Loucy (cell line): ENCODE results near the gene RING1.

Experiments used
- H2AFZ ChIP-seq: fragments of 200-600 bp; sonication (generic); 2 replicates; pipeline ENCODE4 v1.6.0; 2016; ENCODE audit warnings: antibody characterized with exemption, mild to moderate bottlenecking, low read length, moderate library complexity
- H3F3A ChIP-seq: fragments of 200-600 bp; 2 replicates; pipeline ENCODE4 v1.6.0; 2016; ENCODE audit warnings: antibody characterized with exemption, low read depth, mild to moderate bottlenecking
- H3K27me3 ChIP-seq: fragments of 200-600 bp; sonication (generic); 2 replicates; pipeline ENCODE4 v1.6.1; 2014; ENCODE audit warnings: low read length, mild to moderate bottlenecking; ENCODE audit not compliant: insufficient read depth, poor library complexity, severe bottlenecking
- H3K36me3 ChIP-seq: fragments of 200-600 bp; sonication (generic); 2 replicates; pipeline ENCODE4 v1.6.1; 2016; ENCODE audit warnings: low read length; ENCODE audit not compliant: insufficient read depth
- H3K4me1 ChIP-seq: fragments of 200-600 bp; sonication (generic); 2 replicates; pipeline ENCODE4 v1.5.1; 2014; ENCODE audit warnings: low read length, mild to moderate bottlenecking; ENCODE audit not compliant: insufficient read depth, poor library complexity, severe bottlenecking
- H3K4me2 ChIP-seq: fragments of 200-600 bp; sonication (generic); 2 replicates; pipeline ENCODE4 v1.6.0; 2014; ENCODE audit warnings: antibody characterized with exemption, low read length, low read depth, mild to moderate bottlenecking; ENCODE audit not compliant: poor library complexity, severe bottlenecking
- H3K4me3 ChIP-seq: fragments of 200-600 bp; sonication (generic); 2 replicates; pipeline ENCODE4 v1.5.1; 2014; ENCODE audit warnings: low read length, mild to moderate bottlenecking, mixed read lengths; ENCODE audit not compliant: poor library complexity, severe bottlenecking
- H3K79me2 ChIP-seq: fragments of 200-600 bp; sonication (generic); 2 replicates; pipeline ENCODE4 v1.6.1; 2014; ENCODE audit warnings: low read length; ENCODE audit not compliant: insufficient read depth
- H3K9ac ChIP-seq: fragments of 200-600 bp; sonication (generic); 2 replicates; pipeline ENCODE4 v1.6.0; 2014; ENCODE audit warnings: mild to moderate bottlenecking, low read depth, low read length, moderate library complexity; ENCODE audit not compliant: poor library complexity, severe bottlenecking
- H3K9me2 ChIP-seq: fragments of 200-600 bp; sonication (generic); replicated peaks from 2 replicates; pipeline ENCODE4 v1.6.1; 2016; ENCODE audit warnings: low read depth, low read length, mixed read lengths
- H3K9me3 ChIP-seq: fragments of 200-600 bp; sonication (generic); 2 replicates; pipeline ENCODE4 v1.6.1; 2014; ENCODE audit warnings: mild to moderate bottlenecking, antibody characterized with exemption, low read length, low read depth; ENCODE audit not compliant: insufficient read depth
- H4K20me1 ChIP-seq: fragments of 200-600 bp; sonication (generic); 2 replicates; pipeline ENCODE4 v1.6.0; 2014; ENCODE audit warnings: antibody characterized with exemption, low read length, mild to moderate bottlenecking; ENCODE audit not compliant: insufficient read depth, poor library complexity, severe bottlenecking
- CTCF ChIP-seq: fragments of 200-600 bp; sonication (generic); conservative IDR thresholded peaks from 2 replicates; pipeline ENCODE4 v1.5.1; 2014; ENCODE audit warnings: mild to moderate bottlenecking, antibody characterized with exemption, low read length
- EZH2phosphoT487 ChIP-seq: fragments of 200-600 bp; IDR thresholded peaks from 2 replicates; pipeline ENCODE4 v1.6.1; 2018; ENCODE audit warnings: antibody characterized with exemption, mild to moderate bottlenecking, moderate library complexity, borderline replicate concordance

Gene RING1

GRCh38 chr6:33204415-33205190, 3.7 kb upstream of the RING1 start, which contains the start of gene HSD17B8:
Gene HSD17B8, plus strand, starts transcription at chr6:33204655. Its CDS starts 14 bp downstream, at chr6:33204669.
- Histone ChIP-seq H3K79me2 (peaks cover 60% of the 10 kb centered on the region), H3K9ac (peak within 1 kb of the TSS; percentile 79), H3K4me3 (peak within 1 kb of the TSS; percentile 95), H3K9me2 (no peaks in the 10 kb centered on the region), H3K4me1 (peaks cover 53% of the 10 kb centered on the region), H4K20me1 (peaks cover 27% of the 10 kb centered on the region), H3K9me3 (no peaks in the 10 kb centered on the region), H3F3A (0 out of 2 replicates have a peak, but pooled peaks cover 3% of the 10 kb centered on the region), H3K4me2 (peak within 1 kb of the TSS; percentile 83), H3K36me3 (peaks cover 14% of the 10 kb centered on the region; the same call in 1 of the 2 replicates), H3K27me3 (no peaks in the 10 kb centered on the region), H2AFZ (peak within 1 kb of the TSS; percentile 66; the same call in 1 of the 2 replicates)
- TF ChIP-seq CTCF (no peak), EZH2phosphoT487 (no peak)

DNA sequence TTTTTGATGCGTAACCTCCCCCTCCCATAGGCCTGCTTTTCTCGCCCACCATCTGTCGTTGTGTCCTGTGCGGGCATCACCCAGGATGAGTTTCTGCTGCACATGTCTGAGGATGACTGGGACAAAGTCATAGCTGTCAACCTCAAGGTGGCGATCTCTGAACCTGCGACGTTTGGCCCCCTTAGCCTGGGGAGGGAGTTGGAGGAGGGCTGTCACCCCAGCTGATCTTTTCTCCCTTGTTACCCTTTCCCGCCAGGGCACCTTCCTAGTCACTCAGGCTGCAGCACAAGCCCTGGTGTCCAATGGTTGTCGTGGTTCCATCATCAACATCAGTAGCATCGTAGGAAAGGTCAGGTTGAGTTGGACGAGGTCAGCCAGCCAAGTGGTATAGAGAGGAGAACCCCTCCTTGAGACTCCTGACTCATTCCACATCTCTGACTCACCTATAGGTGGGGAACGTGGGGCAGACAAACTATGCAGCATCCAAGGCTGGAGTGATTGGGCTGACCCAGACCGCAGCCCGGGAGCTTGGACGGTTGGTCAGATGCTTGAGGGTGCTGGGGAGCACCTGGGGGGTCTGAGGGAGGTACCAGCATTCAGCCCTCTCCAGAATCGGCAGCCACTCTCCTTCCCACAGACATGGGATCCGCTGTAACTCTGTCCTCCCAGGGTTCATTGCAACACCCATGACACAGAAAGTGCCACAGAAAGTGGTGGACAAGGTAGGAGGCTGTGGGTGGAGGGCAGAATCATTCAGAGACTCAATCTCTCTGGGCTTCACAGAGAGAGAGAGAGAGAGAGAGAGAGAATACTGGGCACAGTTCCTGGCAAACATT, 2.9 kb upstream of the RING1 start:
- H3K27me3 ChIP-seq, result no peaks in the 10 kb centered on the region
- H3K9me2 ChIP-seq, result no peaks in the 10 kb centered on the region
- H3F3A ChIP-seq, result 0 out of 2 replicates have a peak, but pooled peaks cover 3% of the 10 kb centered on the region
- peak overlapping the region; percentile 83 for H3K4me2 ChIP-seq
- peaks cover 52% of the 10 kb centered on the region for H3K4me1 ChIP-seq
- peaks cover 25% of the 10 kb centered on the region for H4K20me1 ChIP-seq
- peaks cover 52% of the 10 kb centered on the region for H3K79me2 ChIP-seq
- H3K4me3 ChIP-seq, result peak overlapping the region; percentile 95
- H2AFZ ChIP-seq, result peak overlapping the region; percentile 66; the same call in 1 of the 2 replicates
- H3K9me3 ChIP-seq, result no peaks in the 10 kb centered on the region
- H3K36me3 ChIP-seq, result peaks cover 14% of the 10 kb centered on the region; the same call in 1 of the 2 replicates
- peak overlapping the region; percentile 79 for H3K9ac ChIP-seq
- TF ChIP-seq CTCF (peak; percentile 58), EZH2phosphoT487 (no peak)

GRCh38 chr6:33206027-33206863, 2.1 kb upstream of the RING1 start:
- no peak overlapping the region for H3K4me2 ChIP-seq

More at GRCh38 chr6:33206027-33206863, 2.1 kb upstream of the RING1 start:
- H3K9me3 ChIP-seq, result no peaks in the 10 kb centered on the region
- 0 out of 2 replicates have a peak, but pooled peaks cover 3% of the 10 kb centered on the region for H3F3A ChIP-seq
- no peaks in the 10 kb centered on the region for H3K27me3 ChIP-seq
- H3K79me2 ChIP-seq, result peaks cover 46% of the 10 kb centered on the region
- TF ChIP-seq EZH2phosphoT487 (no peak), CTCF (no peak)
- no peak overlapping the region for H3K4me3 ChIP-seq
- peaks cover 14% of the 10 kb centered on the region; the same call in 1 of the 2 replicates for H3K36me3 ChIP-seq
- H3K4me1 ChIP-seq, result peaks cover 52% of the 10 kb centered on the region
- no peak overlapping the region for H2AFZ ChIP-seq
- H3K9me2 ChIP-seq, result no peaks in the 10 kb centered on the region
- no peak overlapping the region for H3K9ac ChIP-seq
- H4K20me1 ChIP-seq, result peaks cover 23% of the 10 kb centered on the region
